Keratinocyte (primary cell): Measurements from ENCODE around the gene TMEM132C.

ENCODE experiments used
- CTCF ChIP-seq, 3 experiments: IDR thresholded peaks in 1 of 3; conservative IDR thresholded peaks in 1 of 3; optimal IDR thresholded peaks in 1 of 3; 2 replicates in 2 of 3; 3 replicates in 1 of 3; pipeline versions ENCODE3 to v1.5.1; 2011; ENCODE audit warnings: low read length in 3 of 3, mild to moderate bottlenecking in 3 of 3, moderate library complexity in 2 of 3, control low read depth in 1 of 3, inconsistent platforms in 1 of 3; ENCODE audit not compliant: insufficient read depth in 2 of 3; ENCODE audit errors: extremely low read depth in 1 of 3
- EZH2 ChIP-seq: IDR thresholded peaks from one replicate; pipeline ENCODE4 v1.6.1; 2012; ENCODE audit warnings: inconsistent platforms, mild to moderate bottlenecking, low read length, moderate library complexity

- TF ChIP-seq CTCF (optimal IDR thresholded peaks at IDR 0.05 in 1 of 3, IDR thresholded peaks at IDR 0.05 in 1 of 3, conservative IDR thresholded peaks at IDR 0.05 in 1 of 3; ENCODE audit: extremely low read depth in 1 of 3, insufficient read depth in 2 of 3, low read length in 3 of 3): no peak
- no peak for TF ChIP-seq EZH2
These were observed 55.4 kb downstream of the TMEM132C start for GRCh38 chr12:128322341-128322740.
